ENCODE data around the gene AXIN1.

- TF ChIP-seq EZH2 (IDR thresholded peaks at IDR 0.05) = no peak
- no peak for TF ChIP-seq EZH2phosphoT487 (IDR thresholded peaks at IDR 0.05)
- no peak for TF ChIP-seq CTCF (IDR thresholded peaks at IDR 0.05)
Observed at GRCh38 chr16:289395-289997, 63.0 kb downstream of the AXIN1 start.

Measured in neural progenitor cell (in vitro differentiated cells).